Measurements from ENCODE around the gene DPP3. TPM values are rescaled to one million over a fixed set of nuclear protein-coding genes. Genes with fewer than 3 reads are reported as not detected.

DPP3 gene
- polyA plus RNA-seq, 1 of the 3 experiments (the other 2 are of a cell fraction): 70.6 TPM

- no peak for TF ChIP-seq PBX3 (IDR thresholded peaks at IDR 0.05)
- TF ChIP-seq, protein P1, sequence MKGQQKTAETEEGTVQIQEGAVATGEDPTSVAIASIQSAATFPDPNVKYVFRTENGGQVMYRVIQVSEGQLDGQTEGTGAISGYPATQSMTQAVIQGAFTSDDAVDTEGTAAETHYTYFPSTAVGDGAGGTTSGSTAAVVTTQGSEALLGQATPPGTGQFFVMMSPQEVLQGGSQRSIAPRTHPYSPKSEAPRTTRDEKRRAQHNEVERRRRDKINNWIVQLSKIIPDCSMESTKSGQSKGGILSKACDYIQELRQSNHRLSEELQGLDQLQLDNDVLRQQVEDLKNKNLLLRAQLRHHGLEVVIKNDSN (IDR thresholded peaks at IDR 0.05; ENCODE audit: borderline replicate concordance, low read depth): no peak
- no peak for TF ChIP-seq RXRA (IDR thresholded peaks at IDR 0.05; ENCODE audit: borderline replicate concordance, low read depth)
- TF ChIP-seq, protein P2, sequence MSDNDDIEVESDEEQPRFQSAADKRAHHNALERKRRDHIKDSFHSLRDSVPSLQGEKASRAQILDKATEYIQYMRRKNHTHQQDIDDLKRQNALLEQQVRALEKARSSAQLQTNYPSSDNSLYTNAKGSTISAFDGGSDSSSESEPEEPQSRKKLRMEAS (IDR thresholded peaks at IDR 0.05; ENCODE audit: low read depth): no peak
- TF ChIP-seq EP300 (IDR thresholded peaks at IDR 0.05; ENCODE audit: borderline replicate concordance in 1 of 2, low read depth in 1 of 2, low read length in 1 of 2): no peak
- no peak for TF ChIP-seq USF2 (IDR thresholded peaks at IDR 0.05; ENCODE audit: borderline replicate concordance, low read depth, low read length)
- no peak for TF ChIP-seq GATA2 (CRISPR knock-in tag; IDR thresholded peaks at IDR 0.05)
- TF ChIP-seq SIN3A (IDR thresholded peaks at IDR 0.05; ENCODE audit: borderline replicate concordance, low read depth, low read length): no peak
- TF ChIP-seq MXI1 (IDR thresholded peaks at IDR 0.05; ENCODE audit: low read depth, low read length): no peak
- Histone ChIP-seq H3K36me3 (replicated peaks in 1 of 2; ENCODE audit: control insufficient read depth in 1 of 2, insufficient read depth in 2 of 2, low read length in 1 of 2) (no peaks in the 10 kb centered on the region), H3K27me3 (ENCODE audit: insufficient read depth) (no peaks in the 10 kb centered on the region), H4K20me1 (ENCODE audit: insufficient read depth) (no peaks in the 10 kb centered on the region), H3F3A (replicated peaks; ENCODE audit: insufficient read depth) (peaks cover 4% of the 10 kb centered on the region), H2AFZ (ENCODE audit: low read depth) (no peak overlapping the region), H3K79me2 (ENCODE audit: insufficient read depth) (peaks cover 7% of the 10 kb centered on the region), H3K4me1 (ENCODE audit: control insufficient read depth in 1 of 2, insufficient read depth in 2 of 2, low read depth in 1 of 2, low read length in 1 of 2) (peaks cover 0 to 10% of the 10 kb centered on the region in 2 experiments; a peak in 1 of 4 replicates), H3K9ac (no peak overlapping the region), H3K9me2 (no peaks in the 10 kb centered on the region), H3K27ac (ENCODE audit: low read depth in 2 of 2, low read length in 1 of 2) (no peak overlapping the region), H3K9me3 (no peaks in the 10 kb centered on the region), H3K4me3 (ENCODE audit: low read depth in 2 of 2, low read length in 1 of 2) (no peak overlapping the region), H3K4me2 (no peak overlapping the region)
- WGBS (ENCODE audit: low lambda C conversion rate): 56% methylated on average over 5 of the region's 5 CpGs
- no peak for DNase-seq
- POLR2A ChIA-PET: no interaction called here
- CTCF ChIA-PET: no interaction called here
Measured at GRCh38 chr11:66547662-66548009, 67.4 kb downstream of the DPP3 start.

DNA sequence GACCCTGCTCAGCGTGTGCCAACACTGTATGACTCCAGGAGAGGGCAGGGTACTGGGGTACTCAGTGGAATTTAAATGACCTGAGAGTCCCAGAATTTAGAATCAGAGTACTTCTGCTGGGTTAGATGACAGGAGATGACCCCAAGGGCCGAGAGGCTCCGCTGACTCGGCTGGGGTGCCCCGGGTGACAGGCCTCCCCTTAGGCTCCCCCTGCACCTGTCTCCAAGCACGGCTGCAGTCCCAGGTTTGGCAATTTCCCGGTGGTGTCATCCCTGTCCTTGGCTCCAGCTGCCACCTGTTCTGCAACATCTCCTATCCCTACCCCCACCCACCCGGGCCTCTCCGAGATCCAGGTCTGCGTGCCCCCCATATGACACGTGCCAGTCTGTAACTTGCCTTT, 67.8 kb downstream of the DPP3 start:
- CTCF ChIA-PET: no interaction called here
- Histone ChIP-seq H3K4me2 (no peak overlapping the region), H3K9me3 (no peaks in the 10 kb centered on the region), H3K4me1 (ENCODE audit: control insufficient read depth in 1 of 2, insufficient read depth in 2 of 2, low read depth in 1 of 2, low read length in 1 of 2) (peaks cover 0 to 10% of the 10 kb centered on the region in 2 experiments; a peak in 1 of 4 replicates), H4K20me1 (ENCODE audit: insufficient read depth) (no peaks in the 10 kb centered on the region), H3F3A (replicated peaks; ENCODE audit: insufficient read depth) (peaks cover 4% of the 10 kb centered on the region), H3K9me2 (no peaks in the 10 kb centered on the region), H3K36me3 (replicated peaks in 1 of 2; ENCODE audit: control insufficient read depth in 1 of 2, insufficient read depth in 2 of 2, low read length in 1 of 2) (no peaks in the 10 kb centered on the region), H3K9ac (no peak overlapping the region), H3K27me3 (ENCODE audit: insufficient read depth) (no peaks in the 10 kb centered on the region), H3K4me3 (ENCODE audit: low read depth in 2 of 2, low read length in 1 of 2) (no peak overlapping the region), H2AFZ (ENCODE audit: low read depth) (no peak overlapping the region), H3K27ac (ENCODE audit: low read depth in 2 of 2, low read length in 1 of 2) (no peak overlapping the region), H3K79me2 (ENCODE audit: insufficient read depth) (peaks cover 7% of the 10 kb centered on the region)
- no peak for DNase-seq
- WGBS (ENCODE audit: low lambda C conversion rate): 76% methylated on average over 9 of the region's 11 CpGs
- TF ChIP-seq TAF1 (IDR thresholded peaks at IDR 0.05; ENCODE audit: borderline replicate concordance, low read depth, low read length) (no peak), MXI1 (IDR thresholded peaks at IDR 0.05; ENCODE audit: low read depth, low read length) (no peak), GABPA (IDR thresholded peaks at IDR 0.05; ENCODE audit: low read depth) (no peak), YY1 (IDR thresholded peaks at IDR 0.05; ENCODE audit: low read depth) (no peak), CTCF (IDR thresholded peaks at IDR 0.05) (no peak), SMC3 (IDR thresholded peaks at IDR 0.05; ENCODE audit: low read depth, low read length) (no peak), MEF2A (IDR thresholded peaks at IDR 0.05; ENCODE audit: borderline replicate concordance, low read depth) (no peak), FOSL2 (IDR thresholded peaks at IDR 0.05; ENCODE audit: borderline replicate concordance, low read depth) (no peak)
- POLR2A ChIA-PET: no interaction called here
